Measurements from ENCODE around the gene PARD3. TPM values are rescaled to one million over a fixed set of nuclear protein-coding genes. Genes with fewer than 3 reads are reported as not detected.

PARD3 gene
- total RNA-seq, 1 donor from 2014 or later: 35.4 TPM

DNA sequence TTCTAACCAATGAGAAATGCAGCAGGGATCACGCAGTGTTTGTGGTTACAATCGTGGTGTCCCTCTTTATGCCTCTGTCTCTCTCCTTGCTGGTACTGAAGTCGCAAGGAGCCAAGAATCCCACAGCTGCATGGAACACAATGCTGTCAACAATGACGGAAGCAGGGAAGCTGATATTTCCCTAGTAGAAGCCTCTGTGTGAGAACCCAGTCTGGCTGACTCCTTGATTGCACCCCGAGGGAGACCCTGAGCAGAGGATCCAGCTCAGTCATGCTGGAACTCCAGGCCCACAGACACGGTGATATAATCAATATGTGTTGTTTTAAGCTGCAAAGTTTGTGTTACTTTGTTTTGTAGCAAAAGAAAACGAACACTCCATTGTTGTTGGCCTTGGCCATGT, 677.9 kb downstream of the PARD3 start:
- no peak overlapping the region for H3K27ac Mint-ChIP-seq (ENCODE audit: unreplicated experiment)
- H3K27me3 ChIP-seq (ENCODE audit: insufficient read depth, low read length): no peaks in the 10 kb centered on the region
- no peak overlapping the region for H2AFZ ChIP-seq (ENCODE audit: low read depth, low read length)
- no peaks in the 10 kb centered on the region for H3K9me3 ChIP-seq (ENCODE audit: insufficient read depth, low read depth, low read length)
- TF ChIP-seq CTCF (IDR thresholded peaks at IDR 0.05; ENCODE audit: insufficient read depth, low read depth, low read length): no peak
- TF ChIP-seq EZH2 (IDR thresholded peaks at IDR 0.05; ENCODE audit: insufficient read depth, low read length): no peak
- no peak overlapping the region for H3K27ac ChIP-seq (ENCODE audit: low read depth, low read length)
- H4K20me1 ChIP-seq (ENCODE audit: insufficient read depth, low read length): no peaks in the 10 kb centered on the region
- H3K4me3 ChIP-seq (ENCODE audit: insufficient read depth, low read depth, low read length): no peak overlapping the region
- no peak overlapping the region for H3K9ac ChIP-seq (ENCODE audit: low read length)
- no peaks in the 10 kb centered on the region for H3K36me3 ChIP-seq (ENCODE audit: insufficient read depth, low read length)
- H3K4me1 Mint-ChIP-seq (ENCODE audit: low read depth, unreplicated experiment): peaks cover 6% of the 10 kb centered on the region
- H3K4me2 ChIP-seq (ENCODE audit: low read length): no peak overlapping the region
- no peak overlapping the region for H3K4me3 Mint-ChIP-seq (ENCODE audit: unreplicated experiment)
- no peaks in the 10 kb centered on the region for H3K9me3 Mint-ChIP-seq (ENCODE audit: unreplicated experiment)
- H3K4me1 ChIP-seq (ENCODE audit: insufficient read depth, low read length): no peaks in the 10 kb centered on the region
- DNase-seq (ENCODE audit: low read depth) (no peak), FAIRE-seq (no peak)
- no peaks in the 10 kb centered on the region for H3K79me2 ChIP-seq (ENCODE audit: insufficient read depth, low read length)
- H3K27me3 Mint-ChIP-seq (ENCODE audit: low read depth, unreplicated experiment): no peaks in the 10 kb centered on the region
- H3K36me3 Mint-ChIP-seq (ENCODE audit: low read depth, unreplicated experiment): no peaks in the 10 kb centered on the region

DNA sequence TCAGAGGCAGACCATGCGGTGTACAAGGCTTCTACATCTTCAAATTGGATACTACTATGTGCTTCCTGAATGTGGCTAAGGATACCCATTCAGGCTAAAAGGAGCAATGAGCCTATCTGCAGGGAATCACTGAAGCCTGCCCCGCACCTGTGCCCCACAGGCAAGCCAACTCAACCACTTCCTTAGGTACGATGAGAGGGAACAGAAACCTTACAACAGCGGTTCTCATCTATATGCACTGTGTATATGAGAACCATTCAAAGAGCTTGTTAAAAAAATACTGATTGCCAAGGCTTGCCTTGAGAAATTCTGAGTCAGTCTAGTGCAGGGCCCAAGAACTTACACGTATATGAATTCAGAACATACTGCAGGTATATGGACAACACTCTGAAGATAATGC, 679.6 kb downstream of the PARD3 start:
- H3K27me3 Mint-ChIP-seq (ENCODE audit: low read depth, unreplicated experiment): no peaks in the 10 kb centered on the region
- Histone ChIP-seq H3K79me2 (ENCODE audit: insufficient read depth, low read length) (no peaks in the 10 kb centered on the region), H3K27me3 (ENCODE audit: insufficient read depth, low read length) (no peaks in the 10 kb centered on the region), H2AFZ (ENCODE audit: low read depth, low read length) (no peak overlapping the region), H3K4me2 (ENCODE audit: low read length) (no peak overlapping the region), H3K27ac (ENCODE audit: low read depth, low read length) (no peak overlapping the region), H3K4me1 (ENCODE audit: insufficient read depth, low read length) (no peaks in the 10 kb centered on the region), H3K36me3 (ENCODE audit: insufficient read depth, low read length) (no peaks in the 10 kb centered on the region), H4K20me1 (ENCODE audit: insufficient read depth, low read length) (no peaks in the 10 kb centered on the region), H3K9me3 (ENCODE audit: insufficient read depth, low read depth, low read length) (no peaks in the 10 kb centered on the region), H3K4me3 (ENCODE audit: insufficient read depth, low read depth, low read length) (no peak overlapping the region), H3K9ac (ENCODE audit: low read length) (no peak overlapping the region)
- FAIRE-seq (no peak), DNase-seq (ENCODE audit: low read depth) (no peak)
- TF ChIP-seq EZH2 (IDR thresholded peaks at IDR 0.05; ENCODE audit: insufficient read depth, low read length) (no peak), CTCF (IDR thresholded peaks at IDR 0.05; ENCODE audit: insufficient read depth, low read depth, low read length) (no peak)
- peaks cover under 1% of the 10 kb centered on the region for H3K36me3 Mint-ChIP-seq (ENCODE audit: low read depth, unreplicated experiment)
- no peak overlapping the region for H3K4me3 Mint-ChIP-seq (ENCODE audit: unreplicated experiment)
- H3K9me3 Mint-ChIP-seq (ENCODE audit: unreplicated experiment): no peaks in the 10 kb centered on the region
- no peak overlapping the region for H3K27ac Mint-ChIP-seq (ENCODE audit: unreplicated experiment)
- H3K4me1 Mint-ChIP-seq (ENCODE audit: low read depth, unreplicated experiment): peaks cover 6% of the 10 kb centered on the region

- H3K9ac ChIP-seq (ENCODE audit: low read length): no peak overlapping the region
- no peak overlapping the region for H3K4me3 ChIP-seq (ENCODE audit: insufficient read depth, low read depth, low read length)
- H3K27me3 Mint-ChIP-seq (ENCODE audit: low read depth, unreplicated experiment): no peaks in the 10 kb centered on the region
- no peaks in the 10 kb centered on the region for H3K36me3 ChIP-seq (ENCODE audit: insufficient read depth, low read length)
- no peaks in the 10 kb centered on the region for H3K27me3 ChIP-seq (ENCODE audit: insufficient read depth, low read length)
- no peaks in the 10 kb centered on the region for H4K20me1 ChIP-seq (ENCODE audit: insufficient read depth, low read length)
- no peaks in the 10 kb centered on the region for H3K9me3 Mint-ChIP-seq (ENCODE audit: unreplicated experiment)
- H3K4me3 Mint-ChIP-seq (ENCODE audit: unreplicated experiment): no peak overlapping the region
- FAIRE-seq (no peak), DNase-seq (ENCODE audit: low read depth) (no peak)
- H3K79me2 ChIP-seq (ENCODE audit: insufficient read depth, low read length): no peaks in the 10 kb centered on the region
- H3K4me1 Mint-ChIP-seq (ENCODE audit: low read depth, unreplicated experiment): peaks cover 5% of the 10 kb centered on the region
- H3K9me3 ChIP-seq (ENCODE audit: insufficient read depth, low read depth, low read length): no peaks in the 10 kb centered on the region
- H3K36me3 Mint-ChIP-seq (ENCODE audit: low read depth, unreplicated experiment): peaks cover 3% of the 10 kb centered on the region
- H3K4me2 ChIP-seq (ENCODE audit: low read length): no peak overlapping the region
- no peaks in the 10 kb centered on the region for H3K4me1 ChIP-seq (ENCODE audit: insufficient read depth, low read length)
- H2AFZ ChIP-seq (ENCODE audit: low read depth, low read length): no peak overlapping the region
- no peak for TF ChIP-seq EZH2 (IDR thresholded peaks at IDR 0.05; ENCODE audit: insufficient read depth, low read length)
- TF ChIP-seq CTCF (IDR thresholded peaks at IDR 0.05; ENCODE audit: insufficient read depth, low read depth, low read length): no peak
- no peak overlapping the region for H3K27ac ChIP-seq (ENCODE audit: low read depth, low read length)
- no peak overlapping the region for H3K27ac Mint-ChIP-seq (ENCODE audit: unreplicated experiment)
Observed at GRCh38 chr10:34134602-34135001, 680.5 kb downstream of the PARD3 start.

Measured in astrocyte (in vitro differentiated cells and primary cell).